HepG2 (cell line): Measurements from ENCODE around the gene NRK. TPM values are rescaled to one million over a fixed set of nuclear protein-coding genes. Genes with fewer than 3 reads are reported as not detected.

Experiments
- ATAD3A ChIP-seq: sonication (generic); formaldehyde crosslinking; IDR thresholded peaks from 2 replicates; pipeline ENCODE4 v1.4.0; 2020; ENCODE audit warnings: missing genetic modification reagents
- CERS6 ChIP-seq: sonication (generic); formaldehyde crosslinking; IDR thresholded peaks from 2 replicates; pipeline ENCODE4 v1.5.0; 2020; ENCODE audit warnings: missing genetic modification reagents
- HNRNPUL1 ChIP-seq: fragments of 200-400 bp; formaldehyde crosslinking; IDR thresholded peaks from 2 replicates; pipeline ENCODE4 v1.6.1; 2017; ENCODE audit warnings: low read depth, mild to moderate bottlenecking, low read length, moderate library complexity
- MBD4 ChIP-seq: IDR thresholded peaks from 2 replicates; pipeline ENCODE4 v1.6.1; 2012; ENCODE audit warnings: low read length, inconsistent platforms, borderline replicate concordance
- NFKBIZ ChIP-seq: IDR thresholded peaks from 2 replicates; pipeline ENCODE4 v1.6.1; 2018; ENCODE audit warnings: missing genetic modification reagents, missing compliant biosample characterization
- NPAS2 ChIP-seq: sonication (generic); formaldehyde crosslinking; IDR thresholded peaks from 2 replicates; pipeline ENCODE4 v1.8.0; 2022; ENCODE audit warnings: mild to moderate bottlenecking, missing genetic modification reagents, borderline replicate concordance
- POGK ChIP-seq: sonication (generic); formaldehyde crosslinking; conservative IDR thresholded peaks from 2 replicates; pipeline ENCODE4 v1.8.0; 2022; ENCODE audit warnings: mild to moderate bottlenecking, moderate library complexity, missing genetic modification reagents
- RARA ChIP-seq: IDR thresholded peaks from 2 replicates; pipeline ENCODE4 v1.6.1; 2016; ENCODE audit warnings: missing genetic modification reagents, missing compliant biosample characterization
- RORA ChIP-seq: sonication (generic); formaldehyde crosslinking; IDR thresholded peaks from 2 replicates; pipeline ENCODE4 v1.5.0; 2020; ENCODE audit warnings: mild to moderate bottlenecking, missing genetic modification reagents, moderate library complexity
- SETDB1 ChIP-seq: sonication (generic); formaldehyde crosslinking; IDR thresholded peaks from 2 replicates; pipeline ENCODE4 v1.5.1; 2020; ENCODE audit warnings: missing genetic modification reagents, mild to moderate bottlenecking, borderline replicate concordance
- TBX3 ChIP-seq: fragments of 450-650 bp; IDR thresholded peaks from 2 replicates; pipeline ENCODE4 v1.6.1; 2017; ENCODE audit warnings: antibody characterized with exemption, mild to moderate bottlenecking, inconsistent platforms, borderline replicate concordance
- THAP8 ChIP-seq: sonication (generic); formaldehyde crosslinking; IDR thresholded peaks from 2 replicates; pipeline ENCODE4 v1.5.1; 2020; ENCODE audit warnings: missing genetic modification reagents, mild to moderate bottlenecking, borderline replicate concordance
- USF2 ChIP-seq, 2 experiments: sonication (generic) in 1 of 2; formaldehyde crosslinking in 1 of 2; IDR thresholded peaks; 2 replicates each; pipeline versions ENCODE4 v1.5.1 to v1.6.1; 2011 to 2020; ENCODE audit warnings: borderline replicate concordance in 1 of 2, low read depth in 1 of 2, low read length in 1 of 2, mild to moderate bottlenecking in 1 of 2, missing genetic modification reagents in 1 of 2, moderate library complexity in 1 of 2
- ZNF124 ChIP-seq: sonication (generic); formaldehyde crosslinking; IDR thresholded peaks from 2 replicates; pipeline ENCODE4 v1.4.0; 2020; ENCODE audit warnings: missing genetic modification reagents
- ZNF335 ChIP-seq: sonication (generic); formaldehyde crosslinking; IDR thresholded peaks from 2 replicates; pipeline ENCODE4 v1.4.0; 2020; ENCODE audit warnings: missing genetic modification reagents
- polyA plus RNA-seq, 8 experiments: library from polyadenylated mRNA; depleted of rRNA in 3 of 8; stranded (reverse) in 7 of 8; unstranded in 1 of 8; fragments of >200 nt; fragmentation: Illumina TruSeq in 4 of 8; extraction: Trizol in 4 of 8; gene quantifications; 2 replicates each; pipeline versions ENCODE4 v1.2.1 to v1.2.3, GENCODE V29; 2011 to 2016; ENCODE audit warnings: low read depth in 4 of 8, missing spikeins in 1 of 8, mixed read lengths in 1 of 8; ENCODE audit not compliant: insufficient read depth in 1 of 8
- total RNA-seq, 5 experiments: library from RNA; depleted of rRNA; stranded (reverse); fragments of >200 nt; fragmentation: Illumina TruSeq; extraction: Trizol; gene quantifications; 2 replicates each; pipeline ENCODE4 v1.2.3, GENCODE V29; 2016; ENCODE audit warnings: low read depth in 1 of 5
- TF ChIP-seq, protein P1 (sequence below): sonication (generic); formaldehyde crosslinking; conservative IDR thresholded peaks from 2 replicates; pipeline ENCODE4 v1.4.0; 2020; ENCODE audit warnings: mild to moderate bottlenecking, missing genetic modification reagents, moderate library complexity
- TF ChIP-seq, protein P2 (sequence below): sonication (generic); formaldehyde crosslinking; IDR thresholded peaks from 2 replicates; pipeline ENCODE4 v1.8.0; 2022; ENCODE audit warnings: missing genetic modification reagents, mild to moderate bottlenecking, inconsistent platforms, borderline replicate concordance
- TF ChIP-seq, protein P3 (sequence below): sonication (generic); formaldehyde crosslinking; IDR thresholded peaks from 2 replicates; pipeline ENCODE4 v1.5.1; 2020; ENCODE audit warnings: missing genetic modification reagents, mild to moderate bottlenecking, borderline replicate concordance

The NRK gene
- total and polyA plus RNA-seq, 2 of the 13 experiments (the other 11 are each of a cell fraction or from before 2014, with no cell fraction given), result not detected

GRCh38 chrX:106007815-106008214, 185.5 kb downstream of the NRK start (continued):
- TF ChIP-seq MBD4 (no peak), ATAD3A (CRISPR knock-in tag) (no peak), USF2 (IDR thresholded peaks at IDR 0.05; ENCODE audit: low read depth, low read length) (no peak), USF2 (CRISPR knock-in tag; IDR thresholded peaks at IDR 0.05; ENCODE audit: borderline replicate concordance) (no peak), HNRNPUL1 (peak; percentile 85; the same call in 1 of the 2 replicates), POGK (no peak), NFKBIZ (CRISPR knock-in tag) (no peak; the same call in 1 of the 2 replicates), ZNF124 (CRISPR knock-in tag) (no peak), RARA (peak; percentile 64; the same call in 1 of the 2 replicates), CERS6 (CRISPR knock-in tag) (no peak), THAP8 (CRISPR knock-in tag) (no peak), SETDB1 (CRISPR knock-in tag) (no peak), NPAS2 (CRISPR knock-in tag) (no peak), ZNF335 (CRISPR knock-in tag) (no peak), TBX3 (no peak), RORA (no peak)
- TF ChIP-seq, protein P1, sequence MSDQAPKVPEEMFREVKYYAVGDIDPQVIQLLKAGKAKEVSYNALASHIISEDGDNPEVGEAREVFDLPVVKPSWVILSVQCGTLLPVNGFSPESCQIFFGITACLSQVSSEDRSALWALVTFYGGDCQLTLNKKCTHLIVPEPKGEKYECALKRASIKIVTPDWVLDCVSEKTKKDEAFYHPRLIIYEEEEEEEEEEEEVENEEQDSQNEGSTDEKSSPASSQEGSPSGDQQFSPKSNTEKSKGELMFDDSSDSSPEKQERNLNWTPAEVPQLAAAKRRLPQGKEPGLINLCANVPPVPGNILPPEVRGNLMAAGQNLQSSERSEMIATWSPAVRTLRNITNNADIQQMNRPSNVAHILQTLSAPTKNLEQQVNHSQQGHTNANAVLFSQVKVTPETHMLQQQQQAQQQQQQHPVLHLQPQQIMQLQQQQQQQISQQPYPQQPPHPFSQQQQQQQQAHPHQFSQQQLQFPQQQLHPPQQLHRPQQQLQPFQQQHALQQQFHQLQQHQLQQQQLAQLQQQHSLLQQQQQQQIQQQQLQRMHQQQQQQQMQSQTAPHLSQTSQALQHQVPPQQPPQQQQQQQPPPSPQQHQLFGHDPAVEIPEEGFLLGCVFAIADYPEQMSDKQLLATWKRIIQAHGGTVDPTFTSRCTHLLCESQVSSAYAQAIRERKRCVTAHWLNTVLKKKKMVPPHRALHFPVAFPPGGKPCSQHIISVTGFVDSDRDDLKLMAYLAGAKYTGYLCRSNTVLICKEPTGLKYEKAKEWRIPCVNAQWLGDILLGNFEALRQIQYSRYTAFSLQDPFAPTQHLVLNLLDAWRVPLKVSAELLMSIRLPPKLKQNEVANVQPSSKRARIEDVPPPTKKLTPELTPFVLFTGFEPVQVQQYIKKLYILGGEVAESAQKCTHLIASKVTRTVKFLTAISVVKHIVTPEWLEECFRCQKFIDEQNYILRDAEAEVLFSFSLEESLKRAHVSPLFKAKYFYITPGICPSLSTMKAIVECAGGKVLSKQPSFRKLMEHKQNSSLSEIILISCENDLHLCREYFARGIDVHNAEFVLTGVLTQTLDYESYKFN (CRISPR knock-in tag), result peak; percentile 89
- TF ChIP-seq, protein P2, sequence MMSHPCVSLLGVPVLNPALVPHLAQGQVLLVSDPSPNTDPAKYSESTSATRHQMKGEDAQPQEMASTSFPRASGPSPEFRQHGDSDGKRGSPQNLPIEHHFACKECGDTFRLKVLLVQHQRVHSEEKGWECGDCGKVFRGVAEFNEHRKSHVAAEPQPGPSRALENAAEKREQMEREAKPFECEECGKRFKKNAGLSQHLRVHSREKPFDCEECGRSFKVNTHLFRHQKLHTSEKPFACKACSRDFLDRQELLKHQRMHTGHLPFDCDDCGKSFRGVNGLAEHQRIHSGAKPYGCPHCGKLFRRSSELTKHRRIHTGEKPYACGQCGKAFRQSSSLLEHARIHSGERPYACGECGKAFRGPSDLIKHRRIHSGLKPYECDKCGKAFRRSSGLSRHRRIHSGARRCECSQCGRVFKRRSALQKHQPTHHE, result no peak
- TF ChIP-seq, protein P3, sequence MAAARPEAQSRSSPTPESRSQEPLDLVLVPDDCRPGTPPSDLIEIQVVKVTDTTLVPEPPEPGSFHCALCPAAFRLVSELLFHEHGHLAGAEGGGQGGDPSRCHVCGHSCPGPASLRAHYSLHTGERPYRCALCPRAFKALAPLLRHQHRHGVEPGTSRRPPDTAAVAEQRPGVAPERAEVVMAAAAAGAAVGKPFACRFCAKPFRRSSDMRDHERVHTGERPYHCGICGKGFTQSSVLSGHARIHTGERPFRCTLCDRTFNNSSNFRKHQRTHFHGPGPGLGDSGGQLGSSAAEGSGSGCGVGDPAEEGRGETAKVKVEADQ (CRISPR knock-in tag), result no peak
